PC-9 (cell line): ENCODE results near the gene CALR3.

ENCODE experiments used
- EZH2 ChIP-seq: fragments of 200-600 bp; sonication (generic); IDR thresholded peaks from 2 replicates; pipeline ENCODE4 v1.8.0; 2017; ENCODE audit warnings: antibody characterized with exemption, low read depth
- TF ChIP-seq, protein P1 (sequence below): fragments of 200-600 bp; sonication (generic); conservative IDR thresholded peaks from 2 replicates; pipeline ENCODE4 v1.6.1; 2017; ENCODE audit warnings: mixed run types, antibody characterized with exemption, mild to moderate bottlenecking, moderate library complexity

DNA sequence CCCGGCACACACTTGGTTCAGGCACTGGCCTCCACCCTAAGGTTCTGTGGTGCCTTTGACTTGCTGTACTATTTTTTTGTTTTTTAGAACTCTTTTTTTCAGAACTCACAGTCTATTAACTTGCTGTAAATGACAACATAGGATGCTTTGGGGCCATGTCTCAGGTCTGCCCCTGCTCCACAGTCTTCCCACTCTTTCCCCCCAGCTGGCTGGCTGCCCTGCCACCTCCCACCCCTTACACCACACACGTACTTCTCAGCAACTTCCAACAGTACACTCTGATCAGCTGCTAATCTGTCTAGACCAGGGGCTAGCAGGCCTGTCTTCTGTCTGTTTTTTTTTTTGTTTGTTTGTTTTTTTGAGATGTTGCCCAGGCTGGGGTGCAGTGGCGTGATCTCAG is 8.3 kb upstream of the CALR3 start:
- TF ChIP-seq, protein P1, sequence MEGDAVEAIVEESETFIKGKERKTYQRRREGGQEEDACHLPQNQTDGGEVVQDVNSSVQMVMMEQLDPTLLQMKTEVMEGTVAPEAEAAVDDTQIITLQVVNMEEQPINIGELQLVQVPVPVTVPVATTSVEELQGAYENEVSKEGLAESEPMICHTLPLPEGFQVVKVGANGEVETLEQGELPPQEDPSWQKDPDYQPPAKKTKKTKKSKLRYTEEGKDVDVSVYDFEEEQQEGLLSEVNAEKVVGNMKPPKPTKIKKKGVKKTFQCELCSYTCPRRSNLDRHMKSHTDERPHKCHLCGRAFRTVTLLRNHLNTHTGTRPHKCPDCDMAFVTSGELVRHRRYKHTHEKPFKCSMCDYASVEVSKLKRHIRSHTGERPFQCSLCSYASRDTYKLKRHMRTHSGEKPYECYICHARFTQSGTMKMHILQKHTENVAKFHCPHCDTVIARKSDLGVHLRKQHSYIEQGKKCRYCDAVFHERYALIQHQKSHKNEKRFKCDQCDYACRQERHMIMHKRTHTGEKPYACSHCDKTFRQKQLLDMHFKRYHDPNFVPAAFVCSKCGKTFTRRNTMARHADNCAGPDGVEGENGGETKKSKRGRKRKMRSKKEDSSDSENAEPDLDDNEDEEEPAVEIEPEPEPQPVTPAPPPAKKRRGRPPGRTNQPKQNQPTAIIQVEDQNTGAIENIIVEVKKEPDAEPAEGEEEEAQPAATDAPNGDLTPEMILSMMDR = no peak
- TF ChIP-seq EZH2 = no peak
